Measurements from ENCODE around the gene SNX8. TPM values are rescaled to one million over a fixed set of nuclear protein-coding genes. Genes with fewer than 3 reads are reported as not detected.

The SNX8 gene
- total and polyA plus RNA-seq, 2 of the 8 experiments (the other 6 are each of a cell fraction or from before 2014, with no cell fraction given), result 46.2 to 70.8 TPM

- TF ChIP-seq EGR1 (IDR thresholded peaks at IDR 0.05; ENCODE audit: borderline replicate concordance, low read depth, low read length) (no peak), SP2 (IDR thresholded peaks at IDR 0.05; ENCODE audit: low read length) (no peak)
These were observed 43.7 kb downstream of the SNX8 start (continued) for GRCh38 chr7:2270495-2270894.
